OCI-LY7 (cell line): ENCODE data around the gene DNAJC5G. TPM values are rescaled to one million over a fixed set of nuclear protein-coding genes. Genes with fewer than 3 reads are reported as not detected.

Experiments used
- BruUV-seq: library from RNA; stranded (reverse); fragments of 400-500 nt; replicated peaks from 2 replicates; lab custom pipeline; 2021; lab: Mats Ljungman, UMichigan
- CTCF ChIA-PET: fragments of 300-600 bp; sonication (Branson Sonifier 250); formaldehyde crosslinking; loops from one replicate; lab custom pipeline; 2022; ENCODE audit warnings: antibody characterized with exemption; ENCODE audit not compliant: unreplicated experiment; lab: Charles Lee
- POLR2A ChIA-PET: fragments of 300-600 bp; sonication (Branson Sonifier 250); formaldehyde crosslinking; loops from one replicate; lab custom pipeline; 2022; ENCODE audit warnings: antibody characterized with exemption; lab: Charles Lee
- DNase-seq: peaks from one replicate; pipeline ENCODE4 v3.0.0-alpha.2; 2015; ENCODE audit warnings: low spot score
- H2AFZ ChIP-seq: fragments of 200-600 bp; sonication (generic), shearing (Covaris generic); 2 replicates; pipeline ENCODE4 v1.6.1; 2014; ENCODE audit warnings: mild to moderate bottlenecking, antibody characterized with exemption, low read length, moderate library complexity
- H3K27ac ChIP-seq: fragments of 200-600 bp; sonication (generic); 2 replicates; pipeline ENCODE4 v1.5.1; 2014; ENCODE audit warnings: mixed run types, low read depth, mild to moderate bottlenecking, moderate library complexity, low read length, inconsistent platforms; ENCODE audit not compliant: poor library complexity, severe bottlenecking
- H3K36me3 ChIP-seq: fragments of 200-600 bp; sonication (generic); 2 replicates; pipeline ENCODE4 v1.6.1; 2014; ENCODE audit warnings: mild to moderate bottlenecking, antibody characterized with exemption, low read length, moderate library complexity, mixed read lengths; ENCODE audit not compliant: insufficient read depth
- H3K4me1 ChIP-seq: fragments of 200-600 bp; sonication (generic); 2 replicates; pipeline ENCODE4 v1.5.1; 2014; ENCODE audit warnings: mild to moderate bottlenecking, low read length; ENCODE audit not compliant: insufficient read depth, poor library complexity, severe bottlenecking
- H3K4me2 ChIP-seq: fragments of 200-600 bp; sonication (generic); 2 replicates; pipeline ENCODE4 v1.6.1; 2014; ENCODE audit warnings: mild to moderate bottlenecking, low read length
- H3K4me3 ChIP-seq: fragments of 200-600 bp; sonication (generic); 2 replicates; pipeline ENCODE4 v1.5.1; 2014; ENCODE audit warnings: mild to moderate bottlenecking, low read depth, low read length; ENCODE audit not compliant: poor library complexity, severe bottlenecking
- H3K79me2 ChIP-seq: fragments of 200-600 bp; sonication (generic); 2 replicates; pipeline ENCODE4 v1.6.1; 2016; ENCODE audit warnings: low read depth, mild to moderate bottlenecking, low read length, moderate library complexity, mixed read lengths; ENCODE audit not compliant: insufficient read depth
- H3K9me2 ChIP-seq: fragments of 200-600 bp; sonication (generic); 2 replicates; pipeline ENCODE4 v1.6.1; 2016; ENCODE audit warnings: mild to moderate bottlenecking, low read length, mixed read lengths; ENCODE audit not compliant: insufficient read depth
- H3K9me3 ChIP-seq: fragments of 200-600 bp; sonication (generic); 2 replicates; pipeline ENCODE4 v1.6.1; 2014; ENCODE audit warnings: mild to moderate bottlenecking, mixed run types, low read length, mixed read lengths
- H4K20me1 ChIP-seq: fragments of 200-600 bp; sonication (generic); 2 replicates; pipeline ENCODE4 v1.6.1; 2014; ENCODE audit warnings: mild to moderate bottlenecking, antibody characterized with exemption, low read length, moderate library complexity, mixed read lengths; ENCODE audit not compliant: insufficient read depth
- CTCF ChIP-seq: fragments of 200-600 bp; sonication (generic); conservative IDR thresholded peaks from 2 replicates; pipeline ENCODE4 v1.5.1; 2014; ENCODE audit warnings: mild to moderate bottlenecking, antibody characterized with exemption, low read length, moderate library complexity, mixed read lengths
- EZH2phosphoT487 ChIP-seq: fragments of 200-600 bp; sonication (generic); IDR thresholded peaks from 2 replicates; pipeline ENCODE4 v1.6.1; 2018; ENCODE audit warnings: low read depth, borderline replicate concordance, mild to moderate bottlenecking, mixed run types, antibody characterized with exemption, low read length, moderate library complexity, mixed read lengths
- intact Hi-C: fragments of 100-400 bp; cut with micrococcal nuclease; formaldehyde crosslinking; loops from one replicate; pipeline ENCODE4 v1.10.0; 2022; ENCODE audit not compliant: unreplicated experiment
- total RNA-seq, 2 experiments: library from RNA; depleted of rRNA in 1 of 2; stranded (reverse); fragments of >200 nt in 1 of 2; shearing (Covaris generic) in 1 of 2; gene quantifications; 2 replicates each; pipeline ENCODE4 v1.2.3, GENCODE V29; 2014 to 2022

The DNAJC5G gene
- total RNA-seq, 2 experiments from 2014 or later: 4.7 to 18.2 TPM

GRCh38 chr2:27281442-27281841 lies 6.2 kb downstream of the DNAJC5G start:
- Histone ChIP-seq H3K4me2 (no peak overlapping the region), H2AFZ (no peak overlapping the region), H3K4me1 (peaks cover 37% of the 10 kb centered on the region), H3K79me2 (no peaks in the 10 kb centered on the region), H4K20me1 (no peaks in the 10 kb centered on the region), H3K27ac (no peak overlapping the region), H3K9me2 (no peaks in the 10 kb centered on the region), H3K9me3 (no peaks in the 10 kb centered on the region), H3K4me3 (no peak overlapping the region), H3K36me3 (no peaks in the 10 kb centered on the region)
- ChIA-PET POLR2A (interaction anchor here (0.6 to 1.5 kb wide), 5 partner anchors 8 to 102 kb away, joined by 3 to 8 read pairs (median 4); no protein-coding TSS in a partner anchor), CTCF (interaction anchor here (0.8 to 3.4 kb wide), 5 partner anchors 9 to 200 kb away, joined by 3 to 25 read pairs (median 3); no protein-coding TSS in a partner anchor)
- BruUV-seq: TSS peak; percentile 40
- TF ChIP-seq CTCF (no peak), EZH2phosphoT487 (no peak)
- DNase-seq: no peak
- intact Hi-C loops: loop anchor here (1.0 kb wide), 1 partner anchor 183 kb away; no protein-coding TSS in a partner anchor

GRCh38 chr2:27281855-27282559 lies 6.8 kb downstream of the DNAJC5G start, which contains the start of gene TRIM54:
Gene TRIM54, plus strand, starts transcription at chr2:27282429. Its CDS starts 303 bp downstream, at chr2:27282732.
- Histone ChIP-seq H3K9me3 (no peaks in the 10 kb centered on the region), H3K9me2 (no peaks in the 10 kb centered on the region), H3K4me1 (peaks cover 40% of the 10 kb centered on the region), H3K4me3 (no peak within 1 kb of the TSS), H3K4me2 (no peak within 1 kb of the TSS), H4K20me1 (no peaks in the 10 kb centered on the region), H3K27ac (no peak within 1 kb of the TSS), H2AFZ (no peak within 1 kb of the TSS), H3K36me3 (no peaks in the 10 kb centered on the region), H3K79me2 (no peaks in the 10 kb centered on the region)
- no TSS peak for BruUV-seq
- TF ChIP-seq CTCF (no peak), EZH2phosphoT487 (no peak)
- intact Hi-C loops: loop anchor here (1.0 kb wide), 1 partner anchor 184 kb away; no protein-coding TSS in a partner anchor
- ChIA-PET POLR2A (interaction anchor here (0.6 to 1.5 kb wide), 6 partner anchors 8 to 103 kb away, joined by 3 to 8 read pairs (median 4); no protein-coding TSS in a partner anchor), CTCF (interaction anchor here (0.8 to 3.4 kb wide), 5 partner anchors 8 to 201 kb away, joined by 3 to 25 read pairs (median 3); no protein-coding TSS in a partner anchor)
- DNase-seq: no peak
